NCI-H82 treated with DMSO at 0.1 percent for 48 hours (cell line): ENCODE results near the gene MYL9.
"Not testable (repeated sequence)": the region's sequence is repeated elsewhere in the genome, so short reads cannot be mapped to it uniquely, and the experiment has no call there.

Experiments
- DNase-seq: peaks from one replicate; lab custom pipeline; 2025; ENCODE audit not compliant: unreplicated experiment; lab: John Stamatoyannopoulos, UW

The MYL9 gene

DNA sequence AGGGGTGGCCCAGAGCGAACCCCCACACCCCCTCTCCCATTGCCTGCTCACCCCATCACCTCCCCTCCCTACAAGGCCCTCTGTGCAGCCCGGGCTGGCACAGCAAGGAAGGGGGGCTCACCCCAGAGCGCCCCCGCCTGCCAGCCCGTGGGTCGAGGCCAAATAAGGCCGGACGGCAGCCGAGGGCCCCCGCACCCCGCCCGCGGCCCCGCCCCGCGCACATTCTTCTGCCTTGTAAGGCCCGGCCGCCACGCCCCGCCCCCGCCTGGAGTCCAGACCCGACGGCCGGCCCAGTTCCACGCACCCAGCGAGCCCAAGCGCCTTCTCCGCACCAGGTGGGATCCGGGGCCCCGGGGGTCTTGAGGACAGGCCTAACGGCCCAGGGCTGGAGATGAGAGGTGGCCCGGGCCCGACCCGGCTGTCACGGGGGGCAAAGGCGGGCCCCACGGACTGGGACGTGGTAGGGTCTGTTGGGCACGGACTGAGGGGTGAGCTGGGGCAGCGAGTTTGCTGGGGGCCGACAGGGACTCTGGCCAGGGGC, at the start of gene MYL9:
MYL9 (plus strand) TSS at position 293 of the 541 bp plus-strand sequence. CDS start 3,366 bp downstream, outside the sequence.
- no peak for DNase-seq

- no peak for DNase-seq
Measured at GRCh38 chr20:36491901-36492617, 49.3 kb upstream of the MYL9 start.

DNA sequence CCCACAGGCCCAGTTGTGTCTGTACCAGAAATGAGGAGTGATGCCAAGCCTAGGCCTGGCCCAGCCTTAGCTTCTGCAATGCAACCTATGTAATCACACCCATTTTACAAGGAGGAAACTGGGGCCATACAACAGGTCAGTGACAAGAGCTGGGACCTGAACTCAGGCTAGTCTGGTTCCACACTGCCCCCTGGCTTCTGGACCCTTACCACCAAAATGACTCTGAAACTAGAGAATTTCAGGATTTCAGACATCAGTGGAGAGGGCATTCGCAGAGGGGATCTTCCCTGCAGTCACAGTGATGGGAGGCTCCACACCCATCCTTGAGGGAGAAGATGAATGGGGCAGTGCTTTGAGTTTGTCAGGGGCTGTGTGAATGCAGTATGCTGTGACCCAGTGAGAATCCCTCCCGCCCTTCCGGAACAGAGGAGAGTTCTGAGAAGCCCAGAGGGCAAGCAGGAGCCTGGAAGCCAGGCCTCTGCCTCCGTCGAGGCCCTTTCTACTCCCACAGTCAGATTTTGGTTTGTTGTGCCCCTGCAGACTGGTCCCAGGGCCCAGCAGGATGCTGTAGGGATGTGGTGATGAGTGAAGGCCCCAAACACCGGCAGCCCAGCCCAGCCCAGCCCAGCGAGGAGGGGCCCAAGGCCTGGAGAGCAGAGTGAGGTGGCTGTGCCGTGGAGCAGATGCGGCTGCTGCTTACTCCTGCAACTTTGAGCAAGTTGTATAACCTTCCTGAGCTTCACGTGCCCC, 48.1 kb upstream of the MYL9 start:
- no peak for DNase-seq

GRCh38 chr20:36493801-36494114, 47.6 kb upstream of the MYL9 start:
- no peak for DNase-seq

DNA sequence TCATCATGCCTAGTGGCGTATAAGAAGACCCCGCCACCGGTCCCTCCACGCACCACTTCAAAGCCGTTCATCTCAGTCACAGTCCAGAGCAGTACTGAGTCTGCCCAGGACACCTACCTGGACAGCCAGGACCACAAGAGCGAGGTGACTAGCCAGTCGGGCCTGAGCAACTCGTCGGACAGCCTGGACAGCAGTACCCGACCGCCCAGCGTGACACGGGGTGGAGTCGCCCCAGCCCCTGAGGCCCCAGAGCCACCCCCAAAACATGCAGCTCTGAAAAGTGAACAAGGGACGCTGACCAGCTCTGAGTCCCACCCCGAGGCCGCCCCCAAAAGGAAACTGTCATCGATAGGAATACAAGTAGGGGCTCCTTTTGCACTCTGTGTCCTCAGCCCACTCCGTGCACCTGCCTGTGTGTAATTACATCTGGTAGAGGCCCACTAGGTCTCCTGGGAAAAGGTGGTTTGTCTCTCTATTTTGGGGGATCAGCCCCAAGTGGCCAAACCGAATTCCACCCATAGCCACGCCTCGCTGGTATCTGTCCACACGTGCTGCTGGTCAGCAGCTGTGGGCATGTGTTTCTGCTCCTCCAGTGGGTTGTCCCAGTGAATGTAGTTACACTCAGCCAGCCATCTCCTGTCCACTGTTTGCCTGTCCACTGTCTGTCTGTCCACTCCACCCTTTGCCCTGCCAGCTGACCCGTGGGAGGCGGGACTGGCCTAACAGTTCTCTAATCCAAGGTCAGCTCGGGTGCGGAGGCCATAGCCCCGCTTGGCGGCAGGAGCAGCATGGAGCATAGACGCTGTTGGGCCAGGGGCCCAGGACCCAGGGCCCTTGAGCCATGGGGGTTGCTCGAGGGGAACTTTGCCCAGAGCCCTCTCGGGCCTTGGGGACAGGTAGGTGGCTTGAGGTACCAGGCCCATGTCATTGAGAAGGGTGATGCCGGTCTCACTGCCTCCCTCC, 44.3 kb upstream of the MYL9 start:
- DNase-seq, result no peak

GRCh38 chr20:36497856-36498255, 43.5 kb upstream of the MYL9 start:
- DNase-seq, result no peak

- DNase-seq, result no peak
Measured at GRCh38 chr20:36498386-36499179, 42.7 kb upstream of the MYL9 start.

DNA sequence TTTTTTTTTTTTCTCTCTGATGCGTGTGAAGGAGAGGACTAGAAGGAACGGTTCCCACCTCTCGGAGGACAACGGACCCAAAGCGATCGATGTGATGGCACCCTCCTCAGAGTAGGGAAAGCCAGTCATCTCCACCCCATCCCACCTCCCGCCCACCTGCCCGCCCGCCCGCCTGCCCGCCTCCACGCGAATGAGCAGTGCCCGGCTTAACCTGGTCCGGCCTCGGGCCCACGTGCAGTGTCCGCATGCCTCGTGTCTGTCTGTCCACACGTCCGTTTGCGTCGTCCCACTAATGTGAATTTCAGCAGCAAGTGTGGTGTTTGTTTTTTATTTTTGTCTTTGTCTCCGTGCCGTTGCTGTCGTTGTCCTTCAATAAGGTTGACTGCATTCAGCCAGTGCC, 42.1 kb upstream of the MYL9 start:
- no peak for DNase-seq

GRCh38 chr20:36499723-36500501, 41.4 kb upstream of the MYL9 start:
- no peak for DNase-seq

GRCh38 chr20:36501367-36502006, 39.8 kb upstream of the MYL9 start:
- no peak for DNase-seq

- DNase-seq, result no peak
Measured at GRCh38 chr20:36504295-36504694, 37.0 kb upstream of the MYL9 start.

GRCh38 chr20:36506253-36506652, 35.1 kb upstream of the MYL9 start:
- DNase-seq, result peak; percentile 31

DNA sequence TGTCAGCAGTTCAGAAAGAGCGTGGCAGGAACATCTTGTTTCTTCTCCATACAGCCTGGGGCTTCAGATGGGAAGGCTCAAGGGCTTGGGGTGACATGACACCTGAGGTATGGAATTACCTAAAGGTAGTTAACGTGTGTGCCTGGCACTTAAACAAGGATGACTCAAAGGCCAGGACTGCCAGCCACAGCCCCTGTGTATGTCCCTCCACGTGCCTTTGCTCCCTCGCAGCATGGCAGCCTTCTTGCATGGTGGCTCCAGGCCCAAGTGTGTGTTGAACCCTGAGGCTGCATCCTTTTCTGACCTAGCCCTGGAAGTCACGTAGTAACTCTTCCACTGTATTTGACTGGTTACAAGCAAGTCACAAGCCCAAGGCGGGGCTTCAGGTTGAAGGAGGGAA, 33.6 kb upstream of the MYL9 start:
- no peak for DNase-seq

GRCh38 chr20:36519012-36519719, 22.2 kb upstream of the MYL9 start:
- no peak for DNase-seq

- no peak for DNase-seq
Measured at GRCh38 chr20:36519944-36520343, 21.4 kb upstream of the MYL9 start.

DNA sequence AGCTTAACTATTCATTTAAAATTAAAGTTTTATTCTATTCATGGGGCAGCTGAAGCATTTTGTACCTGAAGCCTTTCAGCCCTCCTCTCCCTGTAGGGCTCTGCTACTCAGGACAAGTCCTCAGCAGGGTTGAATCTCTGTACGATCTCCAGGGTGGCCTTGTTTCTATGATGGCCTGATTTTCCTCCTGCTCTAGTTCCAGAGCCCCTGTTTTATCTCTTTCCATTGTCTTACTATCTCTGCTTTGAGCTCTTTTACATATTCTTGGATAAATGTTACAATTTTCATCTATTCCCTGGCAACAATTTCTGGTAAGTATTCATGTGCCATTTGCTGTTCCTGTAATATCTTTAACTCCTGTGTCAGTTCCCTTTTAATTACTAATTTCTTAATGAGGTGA, 19.8 kb upstream of the MYL9 start:
- DNase-seq, result no peak

DNA sequence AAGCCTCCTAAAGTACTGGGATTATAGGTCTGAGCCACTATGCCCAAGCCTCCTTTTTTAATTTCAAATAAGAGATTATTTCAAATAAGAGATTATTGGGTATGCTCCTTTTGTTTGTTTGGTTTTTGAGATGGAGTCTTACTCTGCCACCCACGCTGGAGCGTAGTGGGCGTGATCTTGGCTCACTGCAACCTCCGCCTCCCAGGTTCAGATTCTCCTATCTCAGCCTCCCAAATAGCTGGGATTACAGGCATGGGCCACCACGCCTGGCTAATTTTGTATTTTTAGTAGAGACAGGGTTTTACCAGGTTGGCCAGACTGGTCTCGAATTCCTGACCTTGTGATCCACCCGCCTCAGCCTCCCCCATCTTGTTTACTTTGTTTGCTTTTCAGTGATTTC, 18.9 kb upstream of the MYL9 start:
- DNase-seq, result not testable (repeated sequence)

DNA sequence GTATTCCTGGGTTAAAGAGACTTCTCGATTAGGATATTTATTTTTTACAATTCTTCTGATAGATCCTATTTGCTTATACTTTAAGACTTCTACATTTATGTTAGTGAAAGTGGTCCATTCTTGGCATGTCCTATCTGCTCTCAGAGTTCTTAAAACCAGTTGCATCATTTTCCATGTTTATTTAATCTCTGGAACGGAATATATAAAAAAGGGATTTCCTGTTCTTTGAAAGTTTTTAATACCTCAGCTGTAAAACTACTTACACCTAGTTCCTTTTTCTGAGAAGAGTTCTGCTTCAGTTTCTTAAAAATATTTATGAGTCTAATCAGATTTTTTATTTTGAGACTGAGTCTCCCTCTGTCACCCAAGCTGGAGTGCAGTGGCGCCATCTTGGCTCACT, 18.0 kb upstream of the MYL9 start:
- DNase-seq, result no peak
